GM18505 (cell line): Measurements from ENCODE around the gene NUP93.
"Not testable (repeated sequence)": the region's sequence is repeated elsewhere in the genome, so short reads cannot be mapped to it uniquely, and the experiment has no call there.

Source experiments
- ATAC-seq: cut with Tn5 transposase; IDR thresholded peaks from one replicate; pipeline ENCODE4 v1.9.1; 2021; ENCODE audit not compliant: unreplicated experiment
- POLR2A ChIP-seq: IDR thresholded peaks from 4 replicates; pipeline ENCODE4 v1.6.1; 2011; ENCODE audit warnings: borderline replicate concordance; ENCODE audit not compliant: insufficient read depth, insufficient read length; ENCODE audit errors: extremely low read depth

Gene NUP93

DNA sequence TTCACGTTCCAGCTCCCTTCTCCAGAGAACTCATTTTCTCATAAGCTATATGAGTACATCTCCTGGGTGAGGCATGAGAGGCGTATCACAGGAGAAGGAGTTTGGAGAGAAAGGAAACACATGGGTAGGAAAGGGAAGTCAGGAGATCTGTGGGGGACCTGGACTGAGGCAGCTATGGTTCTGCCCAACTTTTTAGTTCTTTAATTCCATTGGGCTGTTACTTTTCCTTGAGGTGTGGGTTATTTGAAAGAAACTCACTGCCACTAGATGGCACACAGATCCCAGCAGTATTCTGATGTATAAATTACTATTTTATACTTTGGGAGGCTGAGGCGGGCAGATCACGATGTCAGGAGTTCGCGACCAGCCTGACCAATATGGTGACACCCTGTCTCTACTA lies 63.6 kb downstream of the NUP93 start:
- TF ChIP-seq POLR2A = no peak
- ATAC-seq = no peak

DNA sequence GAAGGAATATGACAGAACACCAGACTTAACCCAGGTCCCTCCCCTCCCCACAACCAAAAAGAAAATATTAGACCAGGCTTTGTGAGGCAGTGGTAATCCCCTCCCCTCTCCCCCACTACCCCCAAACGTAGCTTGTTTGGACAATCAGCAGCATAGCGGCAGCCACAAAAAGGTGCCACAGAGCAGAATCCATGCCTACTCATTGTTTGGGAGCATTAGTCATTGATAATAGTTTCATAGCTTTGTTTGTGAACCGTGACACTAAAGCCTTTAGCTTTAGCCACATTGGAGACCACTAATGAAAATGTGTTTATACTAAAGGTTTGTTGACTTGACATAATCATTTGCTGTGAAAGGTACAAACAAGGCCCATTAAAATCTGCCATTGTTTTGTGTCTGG lies 65.1 kb downstream of the NUP93 start:
- no peak for ATAC-seq
- TF ChIP-seq POLR2A = no peak

DNA sequence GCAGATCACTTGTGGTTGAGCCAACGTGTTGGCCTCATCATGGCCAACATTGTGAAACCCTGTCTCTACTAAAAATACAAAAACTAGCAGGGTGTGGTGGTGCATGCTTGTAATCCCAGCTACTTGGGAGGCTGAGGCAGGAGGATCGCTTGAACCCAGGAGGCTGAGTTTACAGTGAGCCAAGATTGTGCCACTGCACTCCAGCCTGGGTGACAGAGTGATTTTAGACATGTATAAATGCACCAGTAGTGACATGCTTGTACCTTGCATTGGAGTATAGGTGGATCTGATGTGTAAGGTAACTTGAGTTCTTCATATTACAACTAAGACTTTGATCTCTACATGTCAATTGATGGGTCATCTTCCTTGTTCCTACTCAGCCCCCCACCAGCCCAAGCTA lies 67.1 kb downstream of the NUP93 start:
- ATAC-seq = not testable (repeated sequence)

DNA sequence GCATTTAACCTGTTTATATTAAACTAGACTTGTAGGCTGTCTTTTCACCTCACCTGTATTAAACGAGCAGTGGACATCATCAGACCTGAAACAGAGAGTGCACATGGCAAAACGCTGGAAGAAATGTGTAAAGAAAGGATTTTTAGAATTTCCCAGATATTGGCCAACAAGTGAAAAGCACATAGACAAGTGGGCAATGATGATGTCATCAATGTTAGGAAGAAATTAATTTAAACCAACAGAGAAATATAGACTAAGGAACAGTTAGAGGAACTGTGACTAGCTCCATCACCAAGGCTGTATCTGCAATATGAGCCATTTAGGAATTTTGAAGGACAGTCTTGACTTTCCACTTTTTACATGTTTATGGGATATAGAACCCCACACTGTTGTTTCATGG lies 67.9 kb downstream of the NUP93 start:
- no peak for ATAC-seq
- TF ChIP-seq POLR2A = no peak

DNA sequence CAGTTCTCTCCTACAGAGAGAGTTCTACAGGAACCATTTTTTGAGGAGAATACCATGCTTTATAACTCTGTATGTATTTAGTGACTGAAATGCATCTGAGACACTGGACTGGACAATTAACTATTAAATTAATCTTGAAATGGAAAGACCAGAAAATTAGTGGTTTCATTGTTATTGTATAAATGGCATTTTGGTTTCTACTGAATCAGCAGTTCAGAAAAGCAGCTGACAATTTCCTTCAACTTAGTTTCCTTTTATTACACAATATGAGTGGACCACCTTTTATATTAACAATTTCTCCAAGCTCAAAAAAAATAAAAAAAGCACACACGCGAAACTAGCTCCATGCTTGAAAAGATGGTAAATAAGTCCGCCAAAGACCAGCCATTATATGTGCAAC lies 69.0 kb downstream of the NUP93 start:
- no peak for ATAC-seq
- TF ChIP-seq POLR2A = no peak

DNA sequence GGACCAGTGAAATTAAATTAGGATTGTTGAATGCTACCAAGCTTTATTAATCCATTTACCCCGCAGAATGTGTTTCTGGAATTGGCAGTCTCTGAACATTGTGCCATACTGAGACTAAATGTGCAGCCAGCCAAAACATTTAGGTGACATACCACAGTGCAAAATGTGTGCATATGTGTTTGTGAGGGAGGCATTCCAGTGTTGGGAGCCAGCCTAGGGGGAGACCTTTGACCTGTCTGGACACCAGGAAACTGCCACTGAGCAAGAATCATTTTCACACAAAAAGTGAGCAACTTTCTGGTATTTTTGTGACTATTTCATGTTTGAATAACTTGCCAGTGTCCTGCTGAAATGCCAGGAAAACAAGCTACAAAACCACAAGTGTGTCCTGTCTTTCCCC lies 70.4 kb downstream of the NUP93 start:
- ATAC-seq = no peak
- no peak for TF ChIP-seq POLR2A

DNA sequence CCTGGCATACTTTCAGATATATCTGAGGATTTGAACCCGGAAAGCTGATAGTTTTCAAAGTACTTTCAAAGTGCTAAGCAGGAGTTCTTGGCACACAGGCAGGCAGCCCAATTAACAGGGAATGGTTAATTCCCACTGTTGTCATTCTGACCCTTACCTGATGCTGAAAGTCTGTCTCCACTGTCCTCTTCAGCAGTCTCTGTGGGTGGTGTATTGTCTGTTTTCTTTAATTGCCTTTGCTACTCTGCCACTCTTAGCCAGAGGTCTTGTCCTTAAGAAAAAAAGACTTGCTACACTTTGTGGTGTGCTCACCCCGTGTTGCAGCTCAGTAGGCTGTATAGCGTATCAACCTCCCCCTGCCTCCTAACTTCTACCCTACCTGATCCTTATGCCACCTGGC lies 71.8 kb downstream of the NUP93 start:
- ATAC-seq = no peak
- no peak for TF ChIP-seq POLR2A

DNA sequence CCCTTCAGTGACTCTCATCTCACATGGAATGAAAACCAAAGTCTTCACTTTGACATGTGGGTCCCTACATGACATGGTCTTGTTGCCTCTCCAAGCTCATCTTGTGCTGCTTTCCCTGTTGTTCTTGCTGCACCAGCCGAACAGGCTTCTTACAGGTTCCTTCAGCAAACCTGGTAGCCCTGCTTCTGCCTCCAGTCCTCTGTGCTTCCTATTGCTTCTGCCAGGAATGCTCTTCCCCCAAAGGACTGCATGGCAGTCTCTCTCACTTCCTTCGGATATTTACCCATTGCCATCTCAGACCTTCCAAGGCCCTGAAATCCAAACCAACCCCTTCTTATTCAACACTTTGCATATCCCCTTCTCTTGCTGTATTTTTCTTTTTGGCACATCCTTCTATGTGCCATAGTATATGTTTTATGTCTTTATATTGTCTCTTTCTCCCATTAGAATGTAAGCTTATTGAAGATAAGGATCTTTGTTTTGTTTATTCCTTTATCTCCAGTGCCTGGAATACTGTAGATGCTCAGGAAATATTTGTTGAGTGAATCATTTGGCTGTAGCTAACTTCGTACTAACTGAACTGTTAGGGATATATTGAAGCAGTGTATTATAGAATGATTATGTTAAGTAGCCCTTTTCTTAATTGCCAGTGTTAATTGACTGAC lies 77.2 kb downstream of the NUP93 start:
- ATAC-seq = no peak
- TF ChIP-seq POLR2A = no peak

DNA sequence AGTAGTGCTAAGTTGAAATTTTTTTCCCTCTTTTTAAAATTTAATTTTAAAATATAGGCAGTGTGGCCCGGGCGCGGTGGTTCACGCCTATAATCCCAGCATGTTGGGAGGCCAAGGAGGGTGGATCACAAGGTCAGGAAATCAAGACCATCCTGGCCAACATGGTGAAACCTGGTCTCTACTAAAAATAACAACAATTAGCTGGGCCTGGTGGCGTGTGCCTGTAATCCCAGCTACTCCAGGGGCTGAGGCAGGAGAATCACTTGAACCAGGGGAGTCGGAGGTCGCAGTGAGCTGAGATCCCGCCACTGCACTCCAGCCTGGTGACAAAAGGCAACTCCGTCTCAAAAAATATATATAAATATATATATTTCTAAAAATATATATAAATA lies 77.7 kb downstream of the NUP93 start:
- not testable (repeated sequence) for ATAC-seq

DNA sequence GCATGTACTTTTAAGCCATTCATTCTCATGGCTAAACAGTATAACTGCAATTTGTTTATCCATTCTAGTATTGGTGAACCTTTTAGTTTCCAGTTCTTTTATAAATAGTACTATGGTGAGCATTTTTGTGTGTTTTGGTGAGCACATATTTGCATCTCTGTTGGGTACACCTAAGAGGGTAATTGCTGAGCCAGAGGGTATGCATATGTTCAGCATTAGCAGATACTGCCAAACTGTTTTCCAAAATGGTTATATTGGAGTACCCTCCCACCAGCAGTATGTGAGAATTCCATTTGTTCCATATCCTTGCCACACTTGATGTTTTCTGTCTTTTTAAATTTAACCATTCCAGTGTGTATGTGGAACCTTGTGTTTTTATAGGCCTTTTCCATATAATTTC lies 81.0 kb downstream of the NUP93 start:
- no peak for TF ChIP-seq POLR2A
- ATAC-seq = no peak

DNA sequence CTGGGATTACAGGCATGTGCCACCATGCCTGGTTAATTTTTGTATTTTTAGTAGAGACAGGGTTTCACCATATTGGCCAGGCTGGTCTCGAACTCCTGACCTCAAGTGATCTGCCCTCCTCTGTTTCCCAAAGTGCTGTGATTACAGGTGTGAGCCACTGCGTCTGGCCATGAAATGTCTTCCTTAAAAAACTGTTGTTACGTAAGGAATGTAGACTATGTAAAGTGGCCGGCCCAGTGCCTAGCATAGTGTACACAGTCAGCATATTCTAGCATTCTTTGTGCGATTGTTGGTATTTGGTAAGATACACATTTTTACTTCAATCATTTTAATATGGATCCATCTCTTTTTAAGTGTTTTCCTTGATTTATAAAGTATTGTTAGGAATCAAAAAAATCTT lies 81.7 kb downstream of the NUP93 start:
- not testable (repeated sequence) for ATAC-seq

DNA sequence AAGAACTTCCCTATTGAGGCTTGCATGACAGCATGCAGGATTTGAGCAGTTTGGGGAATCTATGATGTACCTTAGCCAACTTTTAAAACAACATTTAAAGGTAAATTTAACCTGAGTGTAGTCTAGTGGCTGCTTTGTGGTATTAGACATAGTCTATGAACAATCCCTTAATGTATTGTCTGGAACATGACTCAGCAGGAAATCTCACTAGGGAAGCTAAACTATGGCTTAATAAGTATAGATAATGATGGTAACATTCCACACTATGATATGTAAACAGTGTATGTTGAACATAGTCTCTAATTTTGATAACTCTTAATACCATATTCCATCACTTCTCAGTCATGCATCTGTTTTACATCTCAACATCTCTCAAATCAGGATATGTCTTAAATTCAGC lies 83.0 kb downstream of the NUP93 start:
- ATAC-seq = no peak
- no peak for TF ChIP-seq POLR2A

DNA sequence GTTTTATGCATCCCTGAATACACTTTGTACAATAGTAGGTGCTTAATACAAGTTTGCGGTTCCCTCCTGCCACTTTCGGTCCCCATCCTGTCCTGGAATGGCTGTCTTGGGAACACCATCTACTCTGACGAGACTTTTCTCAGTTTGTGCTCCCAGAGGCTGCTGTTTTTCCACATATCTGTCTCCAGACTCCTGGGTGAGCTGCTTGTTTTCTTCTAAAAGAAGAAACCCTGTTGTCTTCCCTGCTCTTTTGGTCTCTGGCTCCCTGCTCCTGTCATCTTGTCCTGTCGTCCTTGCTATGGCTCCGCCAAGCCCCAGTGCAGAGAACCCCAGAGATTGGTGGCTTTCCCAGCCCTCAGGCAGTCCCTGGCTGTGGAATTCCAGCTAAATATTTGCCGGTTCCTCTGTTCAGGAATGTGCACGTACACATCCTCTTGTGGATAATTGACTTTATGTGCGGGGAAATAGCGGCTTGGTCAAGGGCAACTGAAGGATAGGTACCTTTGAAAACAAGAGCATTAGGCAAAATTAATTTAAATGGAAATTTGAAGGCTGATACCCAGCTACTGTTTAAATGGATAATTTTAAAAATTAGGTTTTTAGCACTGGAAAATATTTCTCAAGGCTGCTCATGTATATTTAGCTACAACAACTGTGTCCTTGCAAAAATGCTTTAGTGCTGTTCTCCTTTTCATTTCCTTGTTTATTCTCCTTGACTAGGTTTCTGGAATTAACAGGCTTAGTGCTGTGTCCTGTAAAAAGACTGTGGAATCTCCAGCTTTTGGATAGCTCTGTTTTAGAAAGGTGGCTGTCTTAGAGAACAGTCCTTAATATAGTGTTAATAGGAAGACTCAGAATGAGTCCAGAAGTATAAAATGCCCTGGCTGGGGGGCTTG lies 84.9 kb downstream of the NUP93 start:
- no peak for TF ChIP-seq POLR2A
- no peak for ATAC-seq

DNA sequence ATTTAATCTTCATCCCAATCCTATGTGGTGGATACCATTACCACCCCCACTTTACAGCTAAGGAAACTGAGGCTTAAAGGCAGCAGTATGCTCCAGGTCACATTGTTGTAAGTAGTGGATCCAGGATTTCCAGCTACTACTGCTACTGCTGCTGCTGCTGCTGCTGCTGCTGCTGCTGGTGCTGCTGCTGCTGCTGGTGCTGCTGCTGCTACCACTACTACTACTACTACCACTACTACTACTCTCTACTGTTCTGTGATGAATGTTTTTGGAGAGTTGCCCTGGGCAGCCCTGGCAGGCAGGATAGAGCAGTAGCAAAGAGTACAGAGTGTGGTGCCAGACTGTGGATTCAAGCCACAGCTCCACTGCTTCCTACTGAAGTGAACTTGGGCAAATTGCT lies 85.8 kb downstream of the NUP93 start:
- ATAC-seq = no peak
- no peak for TF ChIP-seq POLR2A

DNA sequence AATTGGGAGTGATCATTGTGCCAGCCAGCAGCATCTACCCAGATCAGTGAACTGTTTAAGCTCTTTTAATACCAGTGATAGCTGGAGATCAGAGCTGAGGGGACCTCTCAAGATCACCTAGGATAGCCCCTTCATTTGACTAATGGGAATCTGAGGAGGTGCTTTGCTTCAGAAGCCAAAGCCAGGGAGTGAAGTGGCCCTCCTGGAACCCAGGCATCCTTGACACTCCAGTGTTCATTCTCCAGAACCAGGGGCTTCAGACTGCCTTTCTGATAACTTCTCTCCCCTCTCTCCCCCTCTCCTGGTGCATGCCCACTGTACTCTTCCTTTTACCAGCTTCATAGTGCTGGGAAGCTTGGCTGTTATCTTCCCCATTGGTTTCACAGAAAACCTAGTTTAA lies 87.1 kb downstream of the NUP93 start:
- ATAC-seq = no peak
- TF ChIP-seq POLR2A = no peak

DNA sequence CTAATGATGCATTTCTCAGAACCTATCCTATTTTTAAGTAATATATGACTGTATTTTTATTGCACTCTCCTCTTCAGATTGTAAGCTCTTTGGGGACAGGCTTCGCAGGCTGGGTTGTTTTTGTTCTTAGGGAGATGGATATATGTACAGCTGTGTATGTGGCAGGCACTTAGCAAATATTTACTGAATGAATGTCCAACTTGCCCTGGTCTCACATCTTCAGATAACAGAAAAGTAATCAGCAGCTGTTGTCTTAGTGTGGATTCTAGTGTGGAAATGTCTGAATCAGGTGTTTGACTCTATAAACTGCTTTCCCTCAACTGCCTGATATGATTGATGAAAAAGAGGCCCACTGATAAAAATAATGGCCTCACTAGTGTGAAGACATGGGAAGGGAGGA lies 88.0 kb downstream of the NUP93 start:
- no peak for ATAC-seq
- TF ChIP-seq POLR2A = no peak
